ENCODE data around the gene SLC22A6. TPM values are rescaled to one million over a fixed set of nuclear protein-coding genes. Genes with fewer than 3 reads are reported as not detected.

The SLC22A6 gene
- total and polyA plus RNA-seq, 2 experiments from 2014 or later: not detected

GRCh38 chr11:62948765-62949320 is 35.9 kb downstream of the SLC22A6 start:
- ATAC-seq: no peak
- no peak overlapping the region for H3K4me3 Mint-ChIP-seq

More at GRCh38 chr11:62948765-62949320, 35.9 kb downstream of the SLC22A6 start:
- Histone ChIP-seq H4K20me1 (replicated peaks; ENCODE audit: insufficient read depth) (no peaks in the 10 kb centered on the region), H3F3A (replicated peaks; ENCODE audit: low read depth) (0 out of 2 replicates have a peak, but pooled peaks cover 5% of the 10 kb centered on the region), H3K4me3 (no peak overlapping the region), H3K4me2 (no peak overlapping the region), H2AFZ (peak overlapping the region; percentile 23; the same call in 1 of the 2 replicates), H3K36me3 (ENCODE audit: insufficient read depth) (no peaks in the 10 kb centered on the region), H3K79me2 (replicated peaks; ENCODE audit: insufficient read depth) (no peaks in the 10 kb centered on the region), H3K9me2 (ENCODE audit: insufficient read depth) (0 out of 2 replicates have a peak, but pooled peaks cover 2% of the 10 kb centered on the region), H3K27me3 (ENCODE audit: insufficient read depth) (no peaks in the 10 kb centered on the region), H3K4me1 (ENCODE audit: insufficient read depth) (no peaks in the 10 kb centered on the region), H3K27ac (ENCODE audit: low read depth) (no peak overlapping the region)
- no peaks in the 10 kb centered on the region; the same call in 2 of the 3 replicates for H3K9me3 Mint-ChIP-seq
- H3K4me1 Mint-ChIP-seq: no peaks in the 10 kb centered on the region
- peaks cover 8% of the 10 kb centered on the region for H3K27me3 Mint-ChIP-seq (ENCODE audit: insufficient read depth, low read depth, poor library complexity)
- TF ChIP-seq JUNB (IDR thresholded peaks at IDR 0.05; ENCODE audit: unreplicated experiment) (no peak), NANOG (IDR thresholded peaks at IDR 0.05; ENCODE audit: borderline replicate concordance) (no peak), ZNF462 (CRISPR knock-in tag; IDR thresholded peaks at IDR 0.05) (no peak), CREB1 (CRISPR knock-in tag; IDR thresholded peaks at IDR 0.05; ENCODE audit: low read depth) (no peak), EZH2 (IDR thresholded peaks at IDR 0.05; ENCODE audit: low read depth, unreplicated experiment) (no peak), ZNF114 (CRISPR knock-in tag; IDR thresholded peaks at IDR 0.05) (no peak), POLR2AphosphoS5 (IDR thresholded peaks at IDR 0.05; ENCODE audit: low read depth) (no peak), STAT1 (IDR thresholded peaks at IDR 0.05; ENCODE audit: unreplicated experiment) (no peak), REST (IDR thresholded peaks at IDR 0.05; ENCODE audit: unreplicated experiment) (no peak), EZH2phosphoT487 (IDR thresholded peaks at IDR 0.05; ENCODE audit: unreplicated experiment) (no peak), CTCF (conservative IDR thresholded peaks at IDR 0.05; ENCODE audit: low read depth in 2 of 2) (no peak), ZNF331 (CRISPR knock-in tag; IDR thresholded peaks at IDR 0.05; ENCODE audit: low read depth) (no peak)
- no peaks in the 10 kb centered on the region for H3K36me3 Mint-ChIP-seq (ENCODE audit: low read depth)
- no peak for DNase-seq (ENCODE audit: low spot score)
- no peak overlapping the region for H3K27ac Mint-ChIP-seq

All from GM23338 (cell line).